GM12878 (cell line): ENCODE data around the gene EFNA2.

Source experiments
- ATF3 ChIP-seq: IDR thresholded peaks from 2 replicates; pipeline ENCODE4 v1.6.1; 2011; ENCODE audit warnings: low read depth, mild to moderate bottlenecking, low read length, moderate library complexity, borderline replicate concordance; ENCODE audit errors: extremely low read depth
- BHLHE40 ChIP-seq, 2 experiments: fragments of 450-650 bp in 1 of 2; IDR thresholded peaks; 2 replicates each; pipeline ENCODE4 v1.6.1; 2011 to 2017; ENCODE audit warnings: low read depth in 2 of 2, borderline replicate concordance in 1 of 2, improper control_type of control experiment in 1 of 2, low read length in 1 of 2, mild to moderate bottlenecking in 1 of 2
- CBX3 ChIP-seq: fragments of 200-600 bp; sonication (generic); IDR thresholded peaks from 2 replicates; pipeline ENCODE4 v1.6.1; 2016; ENCODE audit warnings: low read depth, borderline replicate concordance
- CHD2 ChIP-seq: IDR thresholded peaks from 2 replicates; pipeline ENCODE4 v1.6.1; 2011; ENCODE audit warnings: low read depth, low read length, improper control_type of control experiment, borderline replicate concordance
- CTCF ChIP-seq, 3 experiments: IDR thresholded peaks in 2 of 3; conservative IDR thresholded peaks in 1 of 3; 2 replicates each; pipeline ENCODE4 v1.5.1; 2011; ENCODE audit warnings: low read depth in 3 of 3, low read length in 3 of 3, mild to moderate bottlenecking in 3 of 3, control low read depth in 2 of 3, moderate library complexity in 2 of 3, inconsistent platforms in 1 of 3, mixed read lengths in 1 of 3; ENCODE audit not compliant: control insufficient read depth in 2 of 3, insufficient read depth in 1 of 3; ENCODE audit errors: extremely low read depth in 1 of 3
- FOXM1 ChIP-seq: IDR thresholded peaks from 2 replicates; pipeline ENCODE4 v1.6.1; 2012; ENCODE audit warnings: low read depth, mild to moderate bottlenecking, inconsistent platforms, low read length, moderate library complexity
- HDAC2 ChIP-seq: fragments of 200-600 bp; sonication (generic); IDR thresholded peaks from 2 replicates; pipeline ENCODE4 v1.6.1; 2017
- JUND ChIP-seq: IDR thresholded peaks from 2 replicates; pipeline ENCODE4 v1.6.1; 2012; ENCODE audit warnings: low read depth, mild to moderate bottlenecking, low read length, improper control_type of control experiment, moderate library complexity
- MAX ChIP-seq: IDR thresholded peaks from 2 replicates; pipeline ENCODE4 v1.6.1; 2012; ENCODE audit warnings: low read depth, low read length, improper control_type of control experiment
- POLR2AphosphoS5 ChIP-seq: IDR thresholded peaks from 2 replicates; pipeline ENCODE4 v1.6.1; 2011; ENCODE audit warnings: mild to moderate bottlenecking, low read length, inconsistent platforms
- PRDM15 ChIP-seq: fragments of 450-650 bp; formaldehyde crosslinking; IDR thresholded peaks from 2 replicates; pipeline ENCODE4 v1.4.0; 2020; ENCODE audit warnings: mild to moderate bottlenecking, moderate library complexity
- SIN3A ChIP-seq: IDR thresholded peaks from 2 replicates; pipeline ENCODE4 v1.6.1; 2012; ENCODE audit warnings: low read depth, low read length, improper control_type of control experiment
- USF2 ChIP-seq: IDR thresholded peaks from 2 replicates; pipeline ENCODE4 v1.6.1; 2011; ENCODE audit warnings: low read depth, low read length, improper control_type of control experiment, borderline replicate concordance

- TF ChIP-seq CBX3 (no peak), FOXM1 (no peak), CHD2 (no peak), CTCF (IDR thresholded peaks at IDR 0.05 in 2 of 3, conservative IDR thresholded peaks at IDR 0.05 in 1 of 3; ENCODE audit: control insufficient read depth in 2 of 3, extremely low read depth in 1 of 3, insufficient read depth in 1 of 3, low read depth in 3 of 3, low read length in 3 of 3) (no peak), ATF3 (no peak), USF2 (no peak), HDAC2 (no peak), BHLHE40 (IDR thresholded peaks at IDR 0.05; ENCODE audit: borderline replicate concordance in 1 of 2, low read depth in 2 of 2, low read length in 1 of 2) (no peak), JUND (no peak), POLR2AphosphoS5 (no peak; the same call in 1 of the 2 replicates), SIN3A (no peak), PRDM15 (no peak), MAX (no peak)
Measured at GRCh38 chr19:1274081-1274851, 11.4 kb upstream of the EFNA2 start.
